WTC11 (cell line): ENCODE results near the gene GDAP1L1. TPM values are rescaled to one million over a fixed set of nuclear protein-coding genes. Genes with fewer than 3 reads are reported as not detected.

Experiments used
- ATAC-seq: fragments of 200-7000 bp; cut with Tn5 transposase; 2 replicates; pipeline ENCODE4 v1.10.0; 2021; ENCODE audit warnings: mild to moderate bottlenecking, moderate library complexity
- CTCF ChIA-PET: fragments of 300-600 bp; sonication (Branson Sonifier 250); formaldehyde crosslinking; loops from one replicate; lab custom pipeline; 2021; ENCODE audit warnings: antibody characterized with exemption; lab: Charles Lee
- POLR2A ChIA-PET: fragments of 350-600 bp; sonication (Branson Sonifier 250); formaldehyde crosslinking; loops from one replicate; lab custom pipeline; 2021; ENCODE audit warnings: antibody characterized with exemption; lab: Charles Lee
- DNase-seq: peaks from one replicate; pipeline ENCODE4 v3.0.0; 2021; ENCODE audit warnings: low spot score
- H3K27ac Mint-ChIP-seq: 2 replicates; pipeline ENCODE4 v1.8.0; 2021; ENCODE audit warnings: mixed read lengths
- H3K27me3 Mint-ChIP-seq: 2 replicates; pipeline ENCODE4 v1.8.0; 2021; ENCODE audit warnings: low read depth, mild to moderate bottlenecking, moderate library complexity, mixed read lengths
- H3K36me3 Mint-ChIP-seq: 2 replicates; pipeline ENCODE4 v1.8.0; 2021; ENCODE audit warnings: mixed read lengths
- H3K4me1 Mint-ChIP-seq: 2 replicates; pipeline ENCODE4 v1.8.0; 2022; ENCODE audit warnings: mixed read lengths
- H3K4me3 Mint-ChIP-seq: 2 replicates; pipeline ENCODE4 v1.8.0; 2021; ENCODE audit warnings: mild to moderate bottlenecking, moderate library complexity, mixed read lengths
- H3K9me3 Mint-ChIP-seq: 2 replicates; pipeline ENCODE4 v1.8.0; 2021; ENCODE audit warnings: mixed read lengths
- AR ChIP-seq: fragments of 250-450 bp; sonication (Bioruptor Pico); IDR thresholded peaks from 2 replicates; pipeline ENCODE4 v1.9.0; 2021; ENCODE audit warnings: mild to moderate bottlenecking
- ATF3 ChIP-seq: sonication (generic); formaldehyde crosslinking; conservative IDR thresholded peaks from 2 replicates; pipeline ENCODE4 v1.8.1; 2022; ENCODE audit warnings: mild to moderate bottlenecking, missing genetic modification reagents
- CDX4 ChIP-seq: fragments of 250-450 bp; sonication (Bioruptor Pico); IDR thresholded peaks from 2 replicates; pipeline ENCODE4 v1.9.0; 2021; ENCODE audit warnings: moderate library complexity, mild to moderate bottlenecking, inconsistent platforms, borderline replicate concordance
- CREB1 ChIP-seq: sonication (generic); formaldehyde crosslinking; IDR thresholded peaks from 2 replicates; pipeline ENCODE4 v1.8.0; 2023; ENCODE audit warnings: mild to moderate bottlenecking, missing genetic modification reagents
- E2F1 ChIP-seq: sonication (generic); formaldehyde crosslinking; IDR thresholded peaks from 2 replicates; pipeline ENCODE4 v1.8.0; 2022; ENCODE audit warnings: mild to moderate bottlenecking, missing genetic modification reagents
- EMX1 ChIP-seq: fragments of 250-450 bp; sonication (Bioruptor Pico); IDR thresholded peaks from 2 replicates; pipeline ENCODE4 v1.8.0; 2021; ENCODE audit warnings: mild to moderate bottlenecking
- ESRRA ChIP-seq: sonication (generic); formaldehyde crosslinking; IDR thresholded peaks from 2 replicates; pipeline ENCODE4 v1.8.1; 2022; ENCODE audit warnings: mild to moderate bottlenecking, missing genetic modification reagents, borderline replicate concordance
- ETV6 ChIP-seq: sonication (generic); formaldehyde crosslinking; IDR thresholded peaks from 2 replicates; pipeline ENCODE4 v1.8.1; 2022; ENCODE audit warnings: mild to moderate bottlenecking, missing genetic modification reagents
- FOXP4 ChIP-seq: sonication (generic); formaldehyde crosslinking; IDR thresholded peaks from 2 replicates; pipeline ENCODE4 v1.8.0; 2022; ENCODE audit warnings: mild to moderate bottlenecking, missing genetic modification reagents
- HMGXB4 ChIP-seq: sonication (generic); formaldehyde crosslinking; IDR thresholded peaks from 2 replicates; pipeline ENCODE4 v1.8.1; 2023; ENCODE audit warnings: mild to moderate bottlenecking, moderate library complexity, missing genetic modification reagents
- IRF1 ChIP-seq: sonication (generic); formaldehyde crosslinking; IDR thresholded peaks from 2 replicates; pipeline ENCODE4 v1.8.0; 2023; ENCODE audit warnings: missing genetic modification reagents
- JAZF1 ChIP-seq: fragments of 250-450 bp; sonication (Bioruptor Pico); IDR thresholded peaks from 2 replicates; pipeline ENCODE4 v1.9.0; 2021; ENCODE audit warnings: moderate library complexity, mild to moderate bottlenecking, inconsistent platforms
- JUN ChIP-seq: sonication (generic); formaldehyde crosslinking; IDR thresholded peaks from 2 replicates; pipeline ENCODE4 v1.8.0; 2023; ENCODE audit warnings: mild to moderate bottlenecking, missing genetic modification reagents
- MAX ChIP-seq: sonication (generic); formaldehyde crosslinking; IDR thresholded peaks from 2 replicates; pipeline ENCODE4 v1.8.0; 2022; ENCODE audit warnings: mild to moderate bottlenecking, missing genetic modification reagents
- SOX15 ChIP-seq: fragments of 250-450 bp; sonication (Bioruptor Pico); IDR thresholded peaks from 2 replicates; pipeline ENCODE4 v1.9.0; 2021; ENCODE audit warnings: mild to moderate bottlenecking
- SP1 ChIP-seq: sonication (generic); formaldehyde crosslinking; conservative IDR thresholded peaks from 2 replicates; pipeline ENCODE4 v1.8.1; 2022; ENCODE audit warnings: missing genetic modification reagents
- ZBTB21 ChIP-seq: sonication (generic); formaldehyde crosslinking; IDR thresholded peaks from 2 replicates; pipeline ENCODE4 v1.8.1; 2023; ENCODE audit warnings: mild to moderate bottlenecking, missing genetic modification reagents, borderline replicate concordance
- ZNF263 ChIP-seq: sonication (generic); formaldehyde crosslinking; IDR thresholded peaks from 2 replicates; pipeline ENCODE4 v1.8.1; 2022; ENCODE audit warnings: low read depth, mild to moderate bottlenecking, moderate library complexity, missing genetic modification reagents
- ZNF281 ChIP-seq: sonication (generic); formaldehyde crosslinking; IDR thresholded peaks from 2 replicates; pipeline ENCODE4 v1.8.0; 2023; ENCODE audit warnings: mild to moderate bottlenecking, missing genetic modification reagents
- ZNF317 ChIP-seq: sonication (generic); formaldehyde crosslinking; IDR thresholded peaks from 2 replicates; pipeline ENCODE4 v1.8.1; 2023; ENCODE audit warnings: low read depth, mild to moderate bottlenecking, moderate library complexity, missing genetic modification reagents, borderline replicate concordance
- ZNF512 ChIP-seq: sonication (generic); formaldehyde crosslinking; IDR thresholded peaks from 2 replicates; pipeline ENCODE4 v1.8.1; 2022; ENCODE audit warnings: missing genetic modification reagents, borderline replicate concordance
- total RNA-seq: library from RNA; stranded (reverse); gene quantifications from 3 replicates; pipeline ENCODE4 v1.2.3, GENCODE V29; 2021

Gene GDAP1L1
- total RNA-seq, 1 experiment from 2014 or later: 7.5 TPM

- no peak for TF ChIP-seq AR (CRISPR knock-in tag)
- no peak for TF ChIP-seq EMX1 (CRISPR knock-in tag)
- no peak for TF ChIP-seq ZNF317
- no peak for TF ChIP-seq CDX4 (CRISPR knock-in tag)
- TF ChIP-seq ETV6 (CRISPR knock-in tag): peak; percentile 59; the same call in 1 of the 2 replicates
- TF ChIP-seq SP1: peak; percentile 86
- TF ChIP-seq ZNF263: no peak
- no peak for TF ChIP-seq E2F1
- peak; percentile 90 for TF ChIP-seq MAX (CRISPR knock-in tag)
- TF ChIP-seq IRF1 (CRISPR knock-in tag): no peak
- no peak for TF ChIP-seq CREB1 (CRISPR knock-in tag)
- TF ChIP-seq ATF3: no peak
- TF ChIP-seq HMGXB4 (CRISPR knock-in tag): peak; percentile 92
Measured at GRCh38 chr20:44310664-44311639, 63.8 kb downstream of the GDAP1L1 start, which contains the start of gene FITM2 (continued).

- ATAC-seq (no peak), DNase-seq (no peak)
- TF ChIP-seq ESRRA (CRISPR knock-in tag): no peak
- TF ChIP-seq ZBTB21 (CRISPR knock-in tag): no peak
- TF ChIP-seq JAZF1 (CRISPR knock-in tag): no peak
- no peak for TF ChIP-seq SOX15 (CRISPR knock-in tag)
- TF ChIP-seq ZNF512: no peak
- TF ChIP-seq ZNF281 (CRISPR knock-in tag): no peak
- no peak for TF ChIP-seq JUN (CRISPR knock-in tag)
- TF ChIP-seq FOXP4 (CRISPR knock-in tag): no peak
- TF ChIP-seq, all 79 proteins: peak for 0
- ChIA-PET POLR2A (no interaction called here), CTCF (interaction anchor here (1.0 to 1.4 kb wide), 3 partner anchors 92 to 198 kb away, joined by 3 to 4 read pairs (median 4); no protein-coding TSS in a partner anchor)
- Mint-ChIP-seq H3K27me3 (peaks cover 28% of the 10 kb centered on the region), H3K9me3 (no peaks in the 10 kb centered on the region), H3K4me1 (peaks cover 6% of the 10 kb centered on the region), H3K36me3 (no peaks in the 10 kb centered on the region), H3K27ac (no peak overlapping the region), H3K4me3 (no peak overlapping the region)
Measured at GRCh38 chr20:44314870-44315269, 67.8 kb downstream of the GDAP1L1 start.
